ENCODE data around the gene SPPL3. TPM values are rescaled to one million over a fixed set of nuclear protein-coding genes. Genes with fewer than 3 reads are reported as not detected.

The SPPL3 gene
- total and polyA plus RNA-seq, 12 donors: 9.7 to 45.0 (median 35.7) TPM

- peaks cover 0 to 4% (median 0%) of the 10 kb centered on the region in 11 donors for H3K9me3 ChIP-seq
- peaks cover 7 to 49% (median 32%) of the 10 kb centered on the region in 9 donors for H3K4me1 ChIP-seq
- DNase-seq: no peak
- H3K36me3 ChIP-seq: peaks cover 0 to 7% (median 0%) of the 10 kb centered on the region in 9 donors
- intact Hi-C loops (cut with DNase I): no loop called here
- H3K27me3 ChIP-seq: no peaks in the 10 kb centered on the region
- peak overlapping the region in 1 of 10 donors; percentile 36 for H3K27ac ChIP-seq
- peak in 7 of 8 donors; percentile 25 to 64 (median 50) for ATAC-seq
- WGBS, 2 donors: 32 to 38% methylated on average over 5 of the region's 5 CpGs
- TF ChIP-seq CTCF (IDR thresholded peaks at IDR 0.05): no peak
- H3K4me3 ChIP-seq: no peak overlapping the region
Measured at GRCh38 chr12:120872487-120872886, 31.7 kb downstream of the SPPL3 start.

GRCh38 chr12:120870415-120870814, 33.7 kb downstream of the SPPL3 start:
- TF ChIP-seq CTCF (IDR thresholded peaks at IDR 0.05): no peak
- intact Hi-C loops (cut with DNase I): no loop called here
- 100% methylated on average over 1 of the region's 1 CpG for WGBS, 2 donors
- H3K4me1 ChIP-seq: peaks cover 7 to 61% (median 45%) of the 10 kb centered on the region in 9 donors
- ATAC-seq (no peak), DNase-seq (no peak)
- no peaks in the 10 kb centered on the region for H3K27me3 ChIP-seq
- no peaks in the 10 kb centered on the region for H3K9me3 ChIP-seq
- peaks cover 0 to 13% (median 0%) of the 10 kb centered on the region in 9 donors for H3K36me3 ChIP-seq
- no peak overlapping the region for H3K4me3 ChIP-seq
- H3K27ac ChIP-seq: no peak overlapping the region

GRCh38 chr12:120869376-120869775, 34.8 kb downstream of the SPPL3 start:
- intact Hi-C loops (cut with DNase I): loop anchor here in 1 of 10 donors (10.0 kb wide), 1 partner anchor 95 kb away; no protein-coding TSS in a partner anchor
- Histone ChIP-seq H3K36me3 (peaks cover 0 to 13% (median 0%) of the 10 kb centered on the region in 9 donors), H3K4me3 (no peak overlapping the region), H3K27me3 (no peaks in the 10 kb centered on the region), H3K9me3 (no peaks in the 10 kb centered on the region), H3K27ac (no peak overlapping the region), H3K4me1 (peaks cover 3 to 60% (median 38%) of the 10 kb centered on the region in 9 donors)
- no peak for TF ChIP-seq CTCF (IDR thresholded peaks at IDR 0.05)
- WGBS, 2 donors: 75 to 83% methylated on average over 4 of the region's 4 CpGs
- ATAC-seq (no peak), DNase-seq (no peak)

GRCh38 chr12:120866108-120866507, 38.0 kb downstream of the SPPL3 start:
- intact Hi-C loops (cut with DNase I): loop anchor here in 1 of 10 donors (10.0 kb wide), 1 partner anchor 99 kb away; no protein-coding TSS in a partner anchor
- no peak for DNase-seq

More at GRCh38 chr12:120866108-120866507, 38.0 kb downstream of the SPPL3 start:
- H3K36me3 ChIP-seq: peaks cover 0 to 13% (median 0%) of the 10 kb centered on the region in 9 donors
- no peak for ATAC-seq
- no peaks in the 10 kb centered on the region for H3K9me3 ChIP-seq
- H3K27ac ChIP-seq: no peak overlapping the region
- no peaks in the 10 kb centered on the region for H3K27me3 ChIP-seq
- WGBS, 2 donors: 73 to 81% methylated on average over 4 of the region's 4 CpGs
- H3K4me1 ChIP-seq: peaks cover 0 to 32% (median 24%) of the 10 kb centered on the region in 9 donors
- no peak overlapping the region for H3K4me3 ChIP-seq
- TF ChIP-seq CTCF (IDR thresholded peaks at IDR 0.05): no peak
